Gastrocnemius medialis (tissue), 4 donors: ENCODE results near the gene FRRS1L.

ENCODE experiments used
- CTCF ChIP-seq, 5 experiments: fragments of 450-650 bp in 3 of 5; fragments of 200-600 bp in 2 of 5; sonication (generic) in 2 of 5; IDR thresholded peaks in 4 of 5; conservative IDR thresholded peaks in 1 of 5; 1 replicate in 4 of 5; 2 replicates in 1 of 5; pipeline ENCODE4 v1.5.1; 2016 to 2019; ENCODE audit warnings: antibody characterized with exemption in 5 of 5, mild to moderate bottlenecking in 3 of 5, moderate library complexity in 3 of 5
- POLR2A ChIP-seq, 2 donors: fragments of 450-650 bp; IDR thresholded peaks; one replicate each; pipeline ENCODE4 v1.6.1; 2017; ENCODE audit warnings: antibody characterized with exemption in 2 of 2, mild to moderate bottlenecking in 2 of 2, moderate library complexity in 2 of 2

- TF ChIP-seq CTCF (IDR thresholded peaks at IDR 0.05 in 4 of 5, conservative IDR thresholded peaks at IDR 0.05 in 1 of 5) (no peak), POLR2A (IDR thresholded peaks at IDR 0.05) (no peak)
Measured at GRCh38 chr9:109139851-109140250, 27.2 kb downstream of the FRRS1L start.
